GM18502 (cell line): ENCODE data around the gene UMAD1.

ENCODE experiments used
- ATAC-seq: cut with Tn5 transposase; IDR thresholded peaks from one replicate; pipeline ENCODE4 v1.9.1; 2021; ENCODE audit warnings: mild to moderate bottlenecking; ENCODE audit not compliant: unreplicated experiment, poor library complexity

UMAD1 gene

DNA sequence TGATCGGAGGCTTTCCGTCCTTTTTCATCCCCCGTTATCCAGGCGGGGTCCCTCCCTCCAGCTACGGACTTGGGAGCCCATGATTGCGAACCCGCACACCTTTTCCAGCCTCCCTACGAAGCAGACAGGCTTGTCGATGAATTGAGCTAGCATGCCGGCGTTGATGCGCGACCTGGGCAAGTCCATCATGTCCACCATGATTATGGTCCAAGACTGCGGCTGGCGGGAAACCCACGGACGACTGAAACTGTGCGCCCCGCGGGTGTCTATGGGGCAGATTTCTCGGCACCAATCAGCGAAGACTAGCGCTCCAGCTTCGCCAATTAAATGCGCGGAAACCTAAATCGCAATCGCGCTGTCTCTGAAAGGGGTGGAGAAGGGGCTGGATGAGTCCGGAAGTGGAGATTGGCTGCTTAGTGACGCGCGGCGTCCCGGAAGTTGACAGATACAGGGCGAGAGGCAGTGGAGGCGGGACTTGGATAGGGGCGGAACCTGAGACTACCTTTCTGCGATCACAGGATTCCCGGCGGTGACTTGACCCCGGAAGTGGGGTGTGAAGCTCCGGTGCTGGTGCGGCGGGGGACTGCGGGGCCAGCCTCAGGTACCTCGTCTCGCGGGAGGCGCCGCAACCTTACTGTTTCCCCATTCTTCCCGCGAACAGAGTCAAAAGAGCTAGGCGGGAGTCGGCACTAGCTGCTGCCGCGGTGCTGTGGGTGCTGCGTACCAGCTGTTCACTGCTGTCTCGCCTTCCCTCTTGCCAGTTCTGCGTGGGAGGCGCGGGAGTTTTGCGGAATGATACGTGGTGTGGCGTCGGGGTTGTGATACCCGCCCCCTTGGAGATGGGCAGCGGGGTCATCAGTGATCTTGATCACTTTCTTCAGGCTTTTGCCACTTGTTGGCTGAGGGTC lies at the start of gene UMAD1:
Gene UMAD1, plus strand, starts transcription at position 532 of the 908 bp plus-strand sequence. CDS start 32,620 bp downstream, outside the sequence.
- ATAC-seq, result peak; percentile 98

DNA sequence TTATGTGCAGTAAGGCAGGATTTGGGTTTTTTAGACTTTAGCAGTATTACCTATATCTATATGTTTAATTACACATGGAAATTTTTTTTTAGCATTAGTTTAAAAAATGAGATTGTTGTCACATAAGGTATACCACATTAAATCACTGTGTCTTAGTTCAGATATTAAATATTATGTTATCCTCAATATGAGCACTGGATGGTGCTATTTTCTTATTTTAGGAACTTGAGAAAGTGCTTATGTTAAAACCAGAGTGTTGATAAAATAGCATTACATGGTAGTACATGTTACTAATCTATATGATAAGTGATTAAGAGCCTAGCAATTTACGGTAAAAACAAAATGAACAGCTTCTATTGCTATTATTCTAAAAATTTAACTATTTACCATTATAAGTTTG lies 45.1 kb upstream of the UMAD1 start:
- no peak for ATAC-seq

- no peak for ATAC-seq
Measured at GRCh38 chr7:7596176-7596575, 44.4 kb upstream of the UMAD1 start.

GRCh38 chr7:7607010-7607409 lies 33.5 kb upstream of the UMAD1 start:
- ATAC-seq, result no peak

DNA sequence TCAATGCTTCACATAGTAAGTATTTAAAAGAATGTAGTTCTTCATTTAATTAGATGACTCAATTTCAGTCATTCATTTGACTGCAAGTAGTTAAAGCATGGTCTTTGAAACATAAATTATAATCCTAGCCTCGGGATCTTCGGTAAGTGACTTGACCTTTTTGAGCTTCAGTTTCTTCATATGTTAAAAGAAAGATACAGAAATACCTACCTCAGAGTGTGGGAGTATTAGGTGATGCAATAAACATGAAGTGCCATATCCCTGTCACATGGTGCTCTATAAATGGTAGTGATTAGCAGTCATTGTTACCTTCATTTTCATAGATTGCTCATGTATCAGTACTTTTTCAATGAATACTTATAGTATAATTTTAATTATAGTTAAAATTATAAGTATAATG lies 31.2 kb upstream of the UMAD1 start:
- ATAC-seq, result no peak

DNA sequence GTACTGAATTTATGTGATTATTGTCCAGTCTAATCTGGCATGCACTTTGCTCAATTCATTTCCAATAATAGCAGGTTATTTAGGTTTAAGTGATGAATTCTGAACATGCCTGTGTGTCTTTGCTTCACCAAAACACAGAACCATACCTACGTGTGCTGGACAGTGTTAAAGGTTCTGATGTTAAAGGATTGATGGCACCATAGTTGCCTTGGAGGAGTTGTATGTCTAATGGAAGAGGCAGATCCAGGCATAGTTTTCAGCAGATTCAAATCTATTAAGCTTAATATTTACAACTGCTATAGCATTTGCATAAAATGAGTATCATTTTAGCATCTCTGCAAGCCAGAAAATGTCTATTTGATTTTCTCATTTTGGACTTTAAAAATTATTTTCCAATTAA lies 28.0 kb upstream of the UMAD1 start:
- no peak for ATAC-seq

DNA sequence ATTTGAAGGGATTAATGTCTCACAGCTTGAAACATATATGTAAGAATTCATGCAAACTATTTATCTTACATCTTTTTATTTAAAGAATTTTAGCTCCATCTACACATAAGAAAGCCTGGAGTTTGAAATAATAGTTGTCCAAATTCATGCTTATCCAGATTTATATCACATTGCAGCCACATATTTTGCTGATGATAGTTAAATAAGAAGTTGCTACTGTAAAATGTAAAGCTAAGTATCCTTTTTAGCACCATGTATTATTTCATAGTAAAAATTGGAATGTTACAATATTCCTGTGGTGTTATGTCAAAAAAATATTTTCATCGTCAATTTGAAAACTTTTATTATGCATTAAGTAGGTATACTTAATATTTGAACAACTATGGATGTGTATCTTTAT lies 27.3 kb upstream of the UMAD1 start:
- no peak for ATAC-seq

DNA sequence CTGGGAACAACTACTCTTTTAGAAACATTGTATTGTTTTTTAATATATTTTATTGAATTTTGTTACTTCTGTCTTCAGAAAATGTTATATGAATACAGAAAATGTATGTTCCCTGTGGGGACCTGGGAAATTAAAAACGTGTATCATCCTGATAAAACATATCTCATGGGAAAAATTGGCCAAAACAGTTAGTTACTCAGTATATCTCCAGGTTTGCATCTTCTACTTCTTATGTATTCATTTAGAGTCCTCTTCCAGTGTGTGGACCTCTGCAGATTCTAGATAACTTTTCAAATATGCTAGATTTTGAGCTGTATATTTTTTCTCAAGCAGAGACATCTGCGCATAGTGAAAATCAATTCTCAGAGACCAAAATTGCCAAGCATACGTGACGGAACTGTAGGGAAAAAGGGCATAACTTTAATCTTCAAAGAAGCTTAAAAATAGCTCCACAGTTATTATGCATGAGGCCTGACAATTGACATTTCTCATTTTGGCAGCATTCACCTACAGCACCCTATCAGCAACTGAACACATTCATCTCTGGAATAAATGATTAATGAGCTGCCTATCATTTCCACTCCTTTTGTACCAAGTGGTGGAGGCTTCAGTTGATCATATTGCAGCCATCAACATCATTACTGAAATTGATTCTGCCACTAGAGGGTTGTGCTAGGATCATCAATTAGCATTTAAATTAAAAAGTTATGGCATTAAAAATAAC lies 26.4 kb upstream of the UMAD1 start:
- ATAC-seq, result no peak

- no peak for ATAC-seq
Measured at GRCh38 chr7:7617550-7617949, 23.0 kb upstream of the UMAD1 start.

DNA sequence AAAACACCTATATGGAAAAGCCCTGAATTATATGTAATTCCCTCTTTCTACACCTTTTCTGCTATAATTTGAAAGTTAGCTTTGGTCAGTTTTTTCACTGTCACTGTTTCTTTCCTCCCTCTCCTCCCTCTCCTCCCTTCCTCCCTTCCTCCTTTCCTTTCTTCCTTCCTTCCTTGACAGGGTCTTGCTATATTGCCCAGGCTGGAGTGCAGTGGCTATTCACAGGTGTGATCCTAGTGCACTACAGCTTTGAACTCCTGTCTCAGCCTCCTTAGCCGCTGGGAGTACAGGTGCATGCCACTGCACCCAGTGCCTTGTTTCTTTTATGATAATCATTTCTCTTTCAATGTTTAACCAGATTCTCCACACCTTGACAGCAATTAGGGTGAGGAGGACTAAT lies 22.1 kb upstream of the UMAD1 start:
- ATAC-seq, result no peak

GRCh38 chr7:7620236-7620635 lies 20.3 kb upstream of the UMAD1 start:
- no peak for ATAC-seq

DNA sequence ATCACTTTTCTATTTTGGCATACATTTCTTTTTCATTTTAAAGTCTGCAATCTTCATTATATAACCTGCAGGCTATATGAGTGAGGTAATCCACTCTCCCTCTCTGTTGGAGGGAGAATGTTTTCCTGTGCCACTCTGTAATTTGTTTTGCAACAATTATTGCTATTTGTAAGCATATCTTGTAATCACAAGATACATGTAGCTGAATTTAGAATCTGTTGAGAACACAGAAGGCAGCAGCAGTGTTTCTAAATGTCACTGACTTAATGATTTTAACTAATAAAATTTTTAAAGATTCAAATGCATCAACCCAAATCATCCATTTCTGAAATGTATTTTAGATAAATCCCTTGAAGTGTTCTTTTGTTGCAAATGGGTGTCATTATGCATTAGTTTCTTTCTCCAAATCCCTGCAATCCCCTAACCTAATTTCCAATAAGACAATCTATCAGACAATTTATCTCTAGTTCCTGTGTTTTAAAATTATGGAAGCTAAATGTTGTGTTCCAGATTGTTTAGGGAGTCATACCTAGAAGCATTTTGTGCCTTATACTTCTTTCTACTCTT lies 19.8 kb upstream of the UMAD1 start:
- no peak for ATAC-seq

- no peak for ATAC-seq
Measured at GRCh38 chr7:7628476-7628875, 12.1 kb upstream of the UMAD1 start.

GRCh38 chr7:7630626-7631329 lies 9.8 kb upstream of the UMAD1 start:
- no peak for ATAC-seq

- ATAC-seq, result no peak
Measured at GRCh38 chr7:7639421-7639820, 1.1 kb upstream of the UMAD1 start.

DNA sequence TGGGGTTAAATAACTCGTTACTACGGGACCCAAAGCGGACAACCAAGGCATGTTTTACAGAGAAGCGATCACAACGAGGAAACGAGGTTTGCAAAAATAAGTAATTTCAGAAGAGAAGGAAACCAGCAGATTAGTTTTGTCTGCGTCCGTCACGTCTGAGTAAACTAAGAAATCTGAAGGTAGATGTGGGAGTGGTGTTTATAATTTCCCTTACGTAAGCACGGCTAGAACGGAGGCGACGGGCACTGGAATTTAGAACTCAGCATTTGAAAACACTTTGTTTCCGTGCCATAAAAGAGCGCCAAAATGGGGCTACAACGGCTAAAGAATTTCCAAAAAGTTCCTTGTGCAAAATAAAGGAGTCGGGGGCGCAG lies 718 bp upstream of the UMAD1 start:
- peak; percentile 6 for ATAC-seq

- peak; percentile 18 for ATAC-seq
Measured at GRCh38 chr7:7641129-7641663, 644 bp downstream of the UMAD1 start.

GRCh38 chr7:7642081-7642480 lies 1.5 kb downstream of the UMAD1 start:
- ATAC-seq, result no peak

- no peak for ATAC-seq
Measured at GRCh38 chr7:7647495-7648036, 7.0 kb downstream of the UMAD1 start.

DNA sequence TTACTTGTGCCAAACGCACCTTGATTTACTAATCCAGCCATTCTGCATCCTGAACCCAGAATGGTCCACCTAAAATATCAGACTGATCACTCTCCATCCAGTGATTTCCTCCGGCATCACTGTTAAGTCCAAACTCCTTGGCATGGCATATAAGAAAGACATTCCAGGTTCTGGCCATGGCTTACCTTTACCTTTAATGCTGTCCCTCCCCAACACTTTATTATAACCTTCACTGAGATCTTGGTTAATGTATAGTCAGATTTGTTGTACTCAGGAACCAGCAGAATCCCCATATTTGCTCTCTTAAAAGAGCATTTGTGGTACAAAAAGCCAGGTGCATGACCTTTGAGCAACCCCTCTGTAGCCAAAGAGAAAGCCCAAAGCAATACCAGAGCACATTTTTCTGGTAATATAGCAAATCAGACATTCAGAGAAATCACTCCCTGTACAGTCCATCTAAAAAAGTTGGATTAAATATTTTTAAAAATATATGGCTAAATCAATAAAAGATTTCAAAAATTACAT lies 10.2 kb downstream of the UMAD1 start:
- no peak for ATAC-seq
